ENCODE measurements around the gene SEMA3D.

SEMA3D gene

GRCh38 chr7:85133006-85133405, 53.9 kb downstream of the SEMA3D start:
- TF ChIP-seq MYC (IDR thresholded peaks at IDR 0.05; ENCODE audit: low read depth, low read length) (no peak), POLR2A (IDR thresholded peaks at IDR 0.05; ENCODE audit: extremely low read depth, insufficient read length) (no peak), CTCF (IDR thresholded peaks at IDR 0.05; ENCODE audit: low read depth, low read length) (no peak), MAX (IDR thresholded peaks at IDR 0.05; ENCODE audit: low read depth, low read length) (no peak)
- no peak overlapping the region for H3K4me3 ChIP-seq (ENCODE audit: low read depth, low read length)
- no peak for DNase-seq (ENCODE audit: low read depth)

- no peak for DNase-seq (ENCODE audit: low read depth)
- no peak overlapping the region for H3K4me3 ChIP-seq (ENCODE audit: low read depth, low read length)
- TF ChIP-seq MAX (IDR thresholded peaks at IDR 0.05; ENCODE audit: low read depth, low read length) (no peak), MYC (IDR thresholded peaks at IDR 0.05; ENCODE audit: low read depth, low read length) (no peak), CTCF (IDR thresholded peaks at IDR 0.05; ENCODE audit: low read depth, low read length) (no peak), POLR2A (IDR thresholded peaks at IDR 0.05; ENCODE audit: extremely low read depth, insufficient read length) (no peak)
Measured at GRCh38 chr7:85130702-85131101, 56.2 kb downstream of the SEMA3D start.

- TF ChIP-seq POLR2A (IDR thresholded peaks at IDR 0.05; ENCODE audit: extremely low read depth, insufficient read length), result no peak
- DNase-seq (ENCODE audit: low read depth), result no peak
- H3K4me3 ChIP-seq (ENCODE audit: low read depth, low read length), result no peak overlapping the region
Measured at GRCh38 chr7:85126383-85126782, 60.5 kb downstream of the SEMA3D start.

- no peak for DNase-seq (ENCODE audit: low read depth)
- TF ChIP-seq MAX (IDR thresholded peaks at IDR 0.05; ENCODE audit: low read depth, low read length), result no peak
- no peak for TF ChIP-seq MYC (IDR thresholded peaks at IDR 0.05; ENCODE audit: low read depth, low read length)
- TF ChIP-seq POLR2A (IDR thresholded peaks at IDR 0.05; ENCODE audit: extremely low read depth, insufficient read length), result no peak
- no peak for TF ChIP-seq CTCF (IDR thresholded peaks at IDR 0.05; ENCODE audit: low read depth, low read length)
- no peak overlapping the region for H3K4me3 ChIP-seq (ENCODE audit: low read depth, low read length)
Measured at GRCh38 chr7:85125651-85126131, 61.2 kb downstream of the SEMA3D start.

- no peak for DNase-seq (ENCODE audit: low read depth)
Measured at GRCh38 chr7:85125176-85125575, 61.7 kb downstream of the SEMA3D start.

GRCh38 chr7:85119934-85120333, 66.9 kb downstream of the SEMA3D start:
- H3K4me3 ChIP-seq (ENCODE audit: low read depth, low read length), result no peak overlapping the region
- TF ChIP-seq CTCF (IDR thresholded peaks at IDR 0.05; ENCODE audit: low read depth, low read length), result no peak
- no peak for TF ChIP-seq MAX (IDR thresholded peaks at IDR 0.05; ENCODE audit: low read depth, low read length)
- no peak for TF ChIP-seq POLR2A (IDR thresholded peaks at IDR 0.05; ENCODE audit: extremely low read depth, insufficient read length)
- TF ChIP-seq MYC (IDR thresholded peaks at IDR 0.05; ENCODE audit: low read depth, low read length), result no peak

More at GRCh38 chr7:85125176-85125575, 61.7 kb downstream of the SEMA3D start:
- TF ChIP-seq CTCF (IDR thresholded peaks at IDR 0.05; ENCODE audit: low read depth, low read length) (no peak), POLR2A (IDR thresholded peaks at IDR 0.05; ENCODE audit: extremely low read depth, insufficient read length) (no peak), MYC (IDR thresholded peaks at IDR 0.05; ENCODE audit: low read depth, low read length) (no peak), MAX (IDR thresholded peaks at IDR 0.05; ENCODE audit: low read depth, low read length) (no peak)
- H3K4me3 ChIP-seq (ENCODE audit: low read depth, low read length), result no peak overlapping the region

More at GRCh38 chr7:85119934-85120333, 66.9 kb downstream of the SEMA3D start:
- DNase-seq (ENCODE audit: low read depth), result no peak
